SK-N-SH (cell line): ENCODE measurements around the gene MID1IP1. TPM values are rescaled to one million over a fixed set of nuclear protein-coding genes. Genes with fewer than 3 reads are reported as not detected.

Experiments
- CTCF ChIA-PET: fragments of 300-600, 350-600 bp; formaldehyde crosslinking; extraction: SDS; loops from one replicate; lab custom pipeline; 2021; lab: Yijun Ruan, JAX
- POLR2A ChIA-PET: fragments of 350-600 bp; sonication (Branson Sonifier 250); formaldehyde crosslinking; extraction: SDS; loops from one replicate; lab custom pipeline; 2020; ENCODE audit warnings: antibody characterized with exemption, inconsistent platforms; lab: Yijun Ruan, JAX
- DNase-seq: peaks from one replicate; pipeline ENCODE4 v3.0.0; 2012
- H2AFZ ChIP-seq: fragments of 200-600 bp; sonication (generic); 2 replicates; pipeline ENCODE4 v1.8.1; 2016; ENCODE audit warnings: antibody characterized with exemption, mild to moderate bottlenecking, low read depth
- H3F3A ChIP-seq: fragments of 200-600 bp; sonication (generic); replicated peaks from 2 replicates; pipeline ENCODE3; 2016; ENCODE audit warnings: antibody characterized with exemption, mild to moderate bottlenecking; ENCODE audit not compliant: insufficient read depth
- H3K27ac ChIP-seq, 2 experiments: fragments of 200-500 bp in 1 of 2; fragments of 200-600 bp in 1 of 2; sonication (Bioruptor generic) in 1 of 2; sonication (generic), shearing (Covaris generic) in 1 of 2; 2 replicates each; pipeline versions ENCODE4 v1.5.1 to v1.6.1; 2014 to 2016; ENCODE audit warnings: low read depth in 2 of 2, inconsistent platforms in 1 of 2, low read length in 1 of 2, mild to moderate bottlenecking in 1 of 2, mixed read lengths in 1 of 2
- H3K27me3 ChIP-seq: fragments of 200-600 bp; sonication (generic), shearing (Covaris generic); 2 replicates; pipeline ENCODE4 v1.6.1; 2016; ENCODE audit warnings: mixed run types; ENCODE audit not compliant: insufficient read depth
- H3K36me3 ChIP-seq, 2 experiments: fragments of 200-500 bp in 1 of 2; fragments of 200-600 bp in 1 of 2; sonication (Bioruptor generic) in 1 of 2; sonication (generic) in 1 of 2; replicated peaks in 1 of 2; 2 replicates each; pipeline versions ENCODE3 to v1.5.1; 2014 to 2016; ENCODE audit warnings: low read length in 1 of 2, mild to moderate bottlenecking in 1 of 2; ENCODE audit not compliant: insufficient read depth in 2 of 2, control insufficient read depth in 1 of 2
- H3K4me1 ChIP-seq, 2 experiments: fragments of 200-500 bp in 1 of 2; fragments of 200-600 bp in 1 of 2; sonication (Bioruptor generic) in 1 of 2; sonication (generic), shearing (Covaris generic) in 1 of 2; 2 replicates each; pipeline versions ENCODE4 v1.5.1 to v1.6.1; 2014 to 2016; ENCODE audit warnings: low read depth in 1 of 2, low read length in 1 of 2, mixed run types in 1 of 2; ENCODE audit not compliant: insufficient read depth in 2 of 2, control insufficient read depth in 1 of 2
- H3K4me2 ChIP-seq: fragments of 200-600 bp; sonication (generic), shearing (Covaris generic); 2 replicates; pipeline ENCODE4 v1.6.1; 2017; ENCODE audit warnings: mixed run types
- H3K4me3 ChIP-seq, 2 experiments: fragments of 200-500 bp in 1 of 2; fragments of 200-600 bp in 1 of 2; sonication (Bioruptor generic) in 1 of 2; sonication (generic), shearing (Covaris generic) in 1 of 2; 2 replicates each; pipeline versions ENCODE4 v1.5.1 to v1.8.1; 2014 to 2016; ENCODE audit warnings: low read depth in 2 of 2, inconsistent platforms in 1 of 2, low read length in 1 of 2, mild to moderate bottlenecking in 1 of 2, mixed read lengths in 1 of 2, moderate library complexity in 1 of 2
- H3K79me2 ChIP-seq: fragments of 200-600 bp; sonication (generic); 2 replicates; pipeline ENCODE4 v1.8.1; 2017; ENCODE audit warnings: mild to moderate bottlenecking; ENCODE audit not compliant: insufficient read depth
- H3K9ac ChIP-seq: fragments of 200-600 bp; sonication (generic); 2 replicates; pipeline ENCODE4 v1.6.1; 2017; ENCODE audit warnings: mixed run types
- H3K9me2 ChIP-seq: fragments of 200-600 bp; sonication (generic); 2 replicates; pipeline ENCODE4 v1.6.1; 2017; ENCODE audit warnings: mixed run types
- H3K9me3 ChIP-seq: fragments of 200-600 bp; sonication (generic); 2 replicates; pipeline ENCODE4 v1.6.1; 2017; ENCODE audit warnings: mixed run types, mild to moderate bottlenecking, moderate library complexity
- H4K20me1 ChIP-seq: fragments of 200-600 bp; sonication (generic); 2 replicates; pipeline ENCODE4 v1.6.1; 2017; ENCODE audit warnings: mild to moderate bottlenecking, mixed run types; ENCODE audit not compliant: insufficient read depth
- EP300 ChIP-seq, 2 experiments: IDR thresholded peaks; 2 replicates each; pipeline versions ENCODE4 v1.4.0 to v1.6.1; 2012; ENCODE audit warnings: borderline replicate concordance in 1 of 2, low read depth in 1 of 2, low read length in 1 of 2
- EZH2phosphoT487 ChIP-seq: fragments of 200-600 bp; sonication (generic); IDR thresholded peaks from 2 replicates; pipeline ENCODE4 v1.6.1; 2017; ENCODE audit warnings: low read depth, mixed run types, mild to moderate bottlenecking, antibody characterized with exemption, moderate library complexity, borderline replicate concordance
- FOXM1 ChIP-seq: IDR thresholded peaks from 2 replicates; pipeline ENCODE4 v1.4.0; 2012; ENCODE audit warnings: low read depth, mild to moderate bottlenecking
- GABPA ChIP-seq: IDR thresholded peaks from 2 replicates; pipeline ENCODE4 v1.4.0; 2012; ENCODE audit warnings: low read depth, mild to moderate bottlenecking
- GATA2 ChIP-seq: sonication (generic); formaldehyde crosslinking; IDR thresholded peaks from 2 replicates; pipeline ENCODE4 v1.5.0; 2020; ENCODE audit warnings: mild to moderate bottlenecking, missing genetic modification reagents
- JUND ChIP-seq: IDR thresholded peaks from 2 replicates; pipeline ENCODE4 v1.4.0; 2012
- MAX ChIP-seq: IDR thresholded peaks from 2 replicates; pipeline ENCODE4 v1.4.0; 2012; ENCODE audit warnings: low read depth
- MEF2A ChIP-seq: IDR thresholded peaks from 2 replicates; pipeline ENCODE4 v1.4.0; 2012; ENCODE audit warnings: low read depth, borderline replicate concordance
- MXI1 ChIP-seq: IDR thresholded peaks from 2 replicates; pipeline ENCODE4 v1.6.1; 2012; ENCODE audit warnings: mild to moderate bottlenecking, low read depth, low read length, improper control_type of control experiment
- NFIC ChIP-seq: IDR thresholded peaks from 2 replicates; pipeline ENCODE4 v1.4.0; 2012; ENCODE audit warnings: borderline replicate concordance
- NRF1 ChIP-seq: IDR thresholded peaks from 2 replicates; pipeline ENCODE4 v1.6.1; 2012; ENCODE audit warnings: low read depth, mild to moderate bottlenecking, low read length
- RCOR1 ChIP-seq: fragments of 150-350 bp; IDR thresholded peaks from 2 replicates; pipeline ENCODE4 v1.6.1; 2017; ENCODE audit warnings: antibody characterized with exemption, low read length
- REST ChIP-seq: IDR thresholded peaks from 2 replicates; pipeline ENCODE4 v1.6.1; 2012; ENCODE audit warnings: mild to moderate bottlenecking, low read depth, low read length, moderate library complexity
- RFX5 ChIP-seq: IDR thresholded peaks from 2 replicates; pipeline ENCODE4 v1.6.1; 2012; ENCODE audit warnings: mild to moderate bottlenecking, improper control_type of control experiment, low read length
- RXRA ChIP-seq: IDR thresholded peaks from 2 replicates; pipeline ENCODE4 v1.4.0; 2012; ENCODE audit warnings: low read depth, mild to moderate bottlenecking, borderline replicate concordance
- TCF12 ChIP-seq: IDR thresholded peaks from 2 replicates; pipeline ENCODE4 v1.4.0; 2012
- TEAD4 ChIP-seq: IDR thresholded peaks from 2 replicates; pipeline ENCODE4 v1.4.0; 2012; ENCODE audit warnings: mild to moderate bottlenecking, borderline replicate concordance; ENCODE audit not compliant: insufficient read depth
- USF1 ChIP-seq: IDR thresholded peaks from 2 replicates; pipeline ENCODE4 v1.4.0; 2012; ENCODE audit warnings: low read depth, borderline replicate concordance
- WGBS: methylation state at CpG from one replicate; pipeline ENCODE4 v1.1.6; 2017; ENCODE audit warnings: low lambda C conversion rate; 5-methylcytosine and 5-hydroxymethylcytosine counted together
- polyA plus RNA-seq, 3 experiments: library from polyadenylated mRNA; depleted of rRNA; stranded (reverse); fragments of >200 nt; gene quantifications; 2 replicates each; pipeline ENCODE4 v1.2.3, GENCODE V29; 2012
- TF ChIP-seq, protein P1 (sequence below): IDR thresholded peaks from 2 replicates; pipeline ENCODE4; 2012

The MID1IP1 gene
- polyA plus RNA-seq, 1 of the 3 experiments (the other 2 are of a cell fraction): 35.4 TPM

GRCh38 chrX:38820751-38821150 is 19.5 kb downstream of the MID1IP1 start (continued):
- no peak for TF ChIP-seq NFIC
- TF ChIP-seq MEF2A: no peak
- TF ChIP-seq EP300 (IDR thresholded peaks at IDR 0.05; ENCODE audit: borderline replicate concordance in 1 of 2, low read depth in 1 of 2, low read length in 1 of 2): no peak
- no peak for TF ChIP-seq RXRA
- TF ChIP-seq EZH2phosphoT487: no peak
- TF ChIP-seq GATA2: no peak
- TF ChIP-seq, protein P1, sequence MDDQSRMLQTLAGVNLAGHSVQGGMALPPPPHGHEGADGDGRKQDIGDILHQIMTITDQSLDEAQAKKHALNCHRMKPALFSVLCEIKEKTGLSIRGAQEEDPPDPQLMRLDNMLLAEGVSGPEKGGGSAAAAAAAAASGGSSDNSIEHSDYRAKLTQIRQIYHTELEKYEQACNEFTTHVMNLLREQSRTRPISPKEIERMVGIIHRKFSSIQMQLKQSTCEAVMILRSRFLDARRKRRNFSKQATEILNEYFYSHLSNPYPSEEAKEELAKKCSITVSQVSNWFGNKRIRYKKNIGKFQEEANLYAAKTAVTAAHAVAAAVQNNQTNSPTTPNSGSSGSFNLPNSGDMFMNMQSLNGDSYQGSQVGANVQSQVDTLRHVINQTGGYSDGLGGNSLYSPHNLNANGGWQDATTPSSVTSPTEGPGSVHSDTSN: no peak
- TF ChIP-seq USF1: no peak

- POLR2A ChIA-PET: no interaction called here
- no peak for DNase-seq
Measured at GRCh38 chrX:38824176-38824575, 22.9 kb downstream of the MID1IP1 start.

GRCh38 chrX:38831949-38832348 is 30.7 kb downstream of the MID1IP1 start:
- 67% methylated on average over 2 of the region's 2 CpGs for WGBS
- Histone ChIP-seq H4K20me1 (no peaks in the 10 kb centered on the region), H3K4me1 (no peaks in the 10 kb centered on the region), H3K4me3 (no peak overlapping the region), H3K79me2 (no peaks in the 10 kb centered on the region), H2AFZ (no peak overlapping the region), H3K9ac (no peak overlapping the region), H3F3A (no peaks in the 10 kb centered on the region), H3K27ac (no peak overlapping the region), H3K36me3 (no peaks in the 10 kb centered on the region), H3K4me2 (no peak overlapping the region), H3K9me3 (no peaks in the 10 kb centered on the region), H3K27me3 (no peaks in the 10 kb centered on the region), H3K9me2 (no peaks in the 10 kb centered on the region)
- no peak for DNase-seq
- CTCF ChIA-PET: no interaction called here
- POLR2A ChIA-PET: no interaction called here
- TF ChIP-seq REST: no peak
- TF ChIP-seq RFX5: no peak
- no peak for TF ChIP-seq EZH2phosphoT487
- no peak for TF ChIP-seq GABPA
- TF ChIP-seq FOXM1: no peak
- no peak for TF ChIP-seq RXRA
- TF ChIP-seq USF1: no peak
- TF ChIP-seq MXI1: no peak
- TF ChIP-seq RCOR1: no peak
- TF ChIP-seq TCF12: no peak
- TF ChIP-seq GATA2: no peak
- TF ChIP-seq NRF1: no peak
- no peak for TF ChIP-seq EP300 (IDR thresholded peaks at IDR 0.05; ENCODE audit: borderline replicate concordance in 1 of 2, low read depth in 1 of 2, low read length in 1 of 2)

More at GRCh38 chrX:38824176-38824575, 22.9 kb downstream of the MID1IP1 start:
- Histone ChIP-seq H3F3A (no peaks in the 10 kb centered on the region), H3K4me2 (no peak overlapping the region), H3K9me2 (no peaks in the 10 kb centered on the region), H3K9me3 (no peaks in the 10 kb centered on the region)
- TF ChIP-seq MAX (no peak), JUND (no peak), TCF12 (no peak), TEAD4 (no peak)
- TF ChIP-seq, all 33 proteins: peak for 0
- Histone ChIP-seq H3K4me3 (no peak overlapping the region), H3K36me3 (no peaks in the 10 kb centered on the region), H3K79me2 (no peaks in the 10 kb centered on the region), H3K9ac (no peak overlapping the region), H4K20me1 (no peaks in the 10 kb centered on the region), H3K4me1 (no peaks in the 10 kb centered on the region), H2AFZ (no peak overlapping the region), H3K27ac (no peak overlapping the region), H3K27me3 (no peaks in the 10 kb centered on the region)
- 15% methylated on average over 2 of the region's 2 CpGs for WGBS
- CTCF ChIA-PET: no interaction called here
